SK-N-SH (cell line): ENCODE results near the gene MYLK.

Experiments
- CHD2 ChIP-seq: fragments of 150-350 bp; IDR thresholded peaks from 2 replicates; pipeline ENCODE4 v1.6.1; 2018; ENCODE audit warnings: low read length; ENCODE audit not compliant: partially characterized antibody
- EZH2phosphoT487 ChIP-seq: fragments of 200-600 bp; sonication (generic); IDR thresholded peaks from 2 replicates; pipeline ENCODE4 v1.6.1; 2017; ENCODE audit warnings: low read depth, mixed run types, mild to moderate bottlenecking, antibody characterized with exemption, moderate library complexity, borderline replicate concordance
- FOXM1 ChIP-seq: IDR thresholded peaks from 2 replicates; pipeline ENCODE4 v1.4.0; 2012; ENCODE audit warnings: low read depth, mild to moderate bottlenecking
- MAX ChIP-seq: IDR thresholded peaks from 2 replicates; pipeline ENCODE4 v1.4.0; 2012; ENCODE audit warnings: low read depth
- NFIC ChIP-seq: IDR thresholded peaks from 2 replicates; pipeline ENCODE4 v1.4.0; 2012; ENCODE audit warnings: borderline replicate concordance
- RCOR1 ChIP-seq: fragments of 150-350 bp; IDR thresholded peaks from 2 replicates; pipeline ENCODE4 v1.6.1; 2017; ENCODE audit warnings: antibody characterized with exemption, low read length
- RFX5 ChIP-seq: IDR thresholded peaks from 2 replicates; pipeline ENCODE4 v1.6.1; 2012; ENCODE audit warnings: mild to moderate bottlenecking, improper control_type of control experiment, low read length
- TAF1 ChIP-seq: IDR thresholded peaks from 2 replicates; pipeline ENCODE4 v1.6.1; 2012; ENCODE audit warnings: low read depth, mild to moderate bottlenecking, low read length, moderate library complexity, borderline replicate concordance
- TF ChIP-seq, protein P1 (sequence below): fragments of 200-600 bp; sonication (generic); IDR thresholded peaks from 2 replicates; pipeline ENCODE4 v1.6.1; 2017; ENCODE audit warnings: antibody characterized with exemption, mild to moderate bottlenecking, moderate library complexity
- TF ChIP-seq, protein P2 (sequence below): IDR thresholded peaks from 2 replicates; pipeline ENCODE4 v1.6.1; 2012; ENCODE audit warnings: mild to moderate bottlenecking, low read depth, low read length, moderate library complexity

- TF ChIP-seq TAF1 (no peak), RFX5 (no peak), NFIC (no peak), FOXM1 (no peak), MAX (no peak), EZH2phosphoT487 (no peak), CHD2 (no peak), RCOR1 (no peak)
- TF ChIP-seq, protein P1, sequence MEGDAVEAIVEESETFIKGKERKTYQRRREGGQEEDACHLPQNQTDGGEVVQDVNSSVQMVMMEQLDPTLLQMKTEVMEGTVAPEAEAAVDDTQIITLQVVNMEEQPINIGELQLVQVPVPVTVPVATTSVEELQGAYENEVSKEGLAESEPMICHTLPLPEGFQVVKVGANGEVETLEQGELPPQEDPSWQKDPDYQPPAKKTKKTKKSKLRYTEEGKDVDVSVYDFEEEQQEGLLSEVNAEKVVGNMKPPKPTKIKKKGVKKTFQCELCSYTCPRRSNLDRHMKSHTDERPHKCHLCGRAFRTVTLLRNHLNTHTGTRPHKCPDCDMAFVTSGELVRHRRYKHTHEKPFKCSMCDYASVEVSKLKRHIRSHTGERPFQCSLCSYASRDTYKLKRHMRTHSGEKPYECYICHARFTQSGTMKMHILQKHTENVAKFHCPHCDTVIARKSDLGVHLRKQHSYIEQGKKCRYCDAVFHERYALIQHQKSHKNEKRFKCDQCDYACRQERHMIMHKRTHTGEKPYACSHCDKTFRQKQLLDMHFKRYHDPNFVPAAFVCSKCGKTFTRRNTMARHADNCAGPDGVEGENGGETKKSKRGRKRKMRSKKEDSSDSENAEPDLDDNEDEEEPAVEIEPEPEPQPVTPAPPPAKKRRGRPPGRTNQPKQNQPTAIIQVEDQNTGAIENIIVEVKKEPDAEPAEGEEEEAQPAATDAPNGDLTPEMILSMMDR = no peak
- TF ChIP-seq, protein P2, sequence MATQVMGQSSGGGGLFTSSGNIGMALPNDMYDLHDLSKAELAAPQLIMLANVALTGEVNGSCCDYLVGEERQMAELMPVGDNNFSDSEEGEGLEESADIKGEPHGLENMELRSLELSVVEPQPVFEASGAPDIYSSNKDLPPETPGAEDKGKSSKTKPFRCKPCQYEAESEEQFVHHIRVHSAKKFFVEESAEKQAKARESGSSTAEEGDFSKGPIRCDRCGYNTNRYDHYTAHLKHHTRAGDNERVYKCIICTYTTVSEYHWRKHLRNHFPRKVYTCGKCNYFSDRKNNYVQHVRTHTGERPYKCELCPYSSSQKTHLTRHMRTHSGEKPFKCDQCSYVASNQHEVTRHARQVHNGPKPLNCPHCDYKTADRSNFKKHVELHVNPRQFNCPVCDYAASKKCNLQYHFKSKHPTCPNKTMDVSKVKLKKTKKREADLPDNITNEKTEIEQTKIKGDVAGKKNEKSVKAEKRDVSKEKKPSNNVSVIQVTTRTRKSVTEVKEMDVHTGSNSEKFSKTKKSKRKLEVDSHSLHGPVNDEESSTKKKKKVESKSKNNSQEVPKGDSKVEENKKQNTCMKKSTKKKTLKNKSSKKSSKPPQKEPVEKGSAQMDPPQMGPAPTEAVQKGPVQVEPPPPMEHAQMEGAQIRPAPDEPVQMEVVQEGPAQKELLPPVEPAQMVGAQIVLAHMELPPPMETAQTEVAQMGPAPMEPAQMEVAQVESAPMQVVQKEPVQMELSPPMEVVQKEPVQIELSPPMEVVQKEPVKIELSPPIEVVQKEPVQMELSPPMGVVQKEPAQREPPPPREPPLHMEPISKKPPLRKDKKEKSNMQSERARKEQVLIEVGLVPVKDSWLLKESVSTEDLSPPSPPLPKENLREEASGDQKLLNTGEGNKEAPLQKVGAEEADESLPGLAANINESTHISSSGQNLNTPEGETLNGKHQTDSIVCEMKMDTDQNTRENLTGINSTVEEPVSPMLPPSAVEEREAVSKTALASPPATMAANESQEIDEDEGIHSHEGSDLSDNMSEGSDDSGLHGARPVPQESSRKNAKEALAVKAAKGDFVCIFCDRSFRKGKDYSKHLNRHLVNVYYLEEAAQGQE = no peak
Measured at GRCh38 chr3:123899300-123899865, 15.3 kb upstream of the MYLK start.
